ENCODE results near the gene NDUFAF8.
"Not testable (repeated sequence)": the region's sequence is repeated elsewhere in the genome, so short reads cannot be mapped to it uniquely, and the experiment has no call there.

Gene NDUFAF8

GRCh38 chr17:81222906-81223761 lies 16.0 kb upstream of the NDUFAF8 start, which contains the start of gene CEP131:
Gene CEP131 (minus strand): TSS chr17:81222965. CDS start chr17:81220056, 2,909 bp downstream.
- DNase-seq (ENCODE audit: low read depth, low spot score), result peak; percentile 97

DNA sequence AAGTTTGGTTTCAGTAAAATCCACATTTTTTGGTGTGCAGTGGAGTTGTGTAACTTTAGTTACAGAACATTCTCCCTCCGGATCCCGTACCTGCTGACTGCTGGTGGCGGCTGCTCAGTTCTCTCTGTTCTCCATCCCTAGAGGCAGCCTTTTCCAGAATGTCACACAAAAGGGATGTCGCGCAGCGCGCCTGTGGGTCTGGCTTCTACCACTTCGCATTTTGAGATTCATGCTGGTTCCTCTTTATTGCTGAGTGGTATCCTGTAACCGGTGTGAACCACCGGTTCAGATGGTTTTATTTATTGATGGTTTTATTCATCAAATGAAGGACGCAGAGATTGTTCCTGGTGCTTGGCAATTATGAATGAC lies 15.4 kb upstream of the NDUFAF8 start:
- DNase-seq (ENCODE audit: low read depth, low spot score), result no peak

DNA sequence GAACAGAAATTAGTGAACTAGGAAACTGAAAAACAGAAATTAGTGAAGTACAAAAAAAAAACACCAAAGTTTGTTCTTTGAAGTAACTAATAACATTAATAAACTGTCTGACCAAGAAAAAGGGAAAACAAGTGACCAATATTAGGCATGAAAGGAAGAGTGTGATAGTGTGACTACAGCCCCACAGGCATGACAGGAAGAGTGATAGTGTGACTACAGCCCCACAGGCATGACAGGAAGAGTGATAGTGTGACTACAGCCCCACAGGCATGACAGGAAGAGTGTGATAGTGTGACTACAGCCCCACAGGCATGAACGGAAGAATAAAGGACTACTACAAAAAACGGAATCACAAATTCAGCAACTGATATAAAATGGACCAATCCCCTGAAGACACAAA lies 11.5 kb upstream of the NDUFAF8 start:
- DNase-seq (ENCODE audit: low read depth, low spot score), result not testable (repeated sequence)

DNA sequence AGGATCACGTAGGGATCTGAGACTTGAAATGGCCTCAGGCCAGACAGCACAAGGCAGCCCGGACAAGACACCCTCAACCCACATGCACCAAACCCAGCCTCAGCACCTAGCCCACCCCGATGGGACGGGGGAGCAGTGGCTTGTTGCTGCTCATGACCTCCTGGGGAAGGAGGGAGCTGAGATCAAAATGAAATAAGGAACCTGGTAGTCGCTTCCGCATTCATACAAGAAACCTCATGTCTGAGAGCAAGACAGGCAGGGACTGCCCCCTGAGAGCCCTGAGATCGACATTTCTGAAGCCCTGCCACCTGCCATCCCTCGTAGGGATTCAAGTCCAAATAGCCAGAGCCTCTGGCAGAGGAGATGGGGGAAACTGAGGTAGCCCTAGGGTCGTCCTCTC lies 10.7 kb upstream of the NDUFAF8 start:
- no peak for DNase-seq (ENCODE audit: low read depth, low spot score)

- no peak for DNase-seq (ENCODE audit: low read depth, low spot score)
These were observed 10.1 kb upstream of the NDUFAF8 start for GRCh38 chr17:81228834-81229665.

DNA sequence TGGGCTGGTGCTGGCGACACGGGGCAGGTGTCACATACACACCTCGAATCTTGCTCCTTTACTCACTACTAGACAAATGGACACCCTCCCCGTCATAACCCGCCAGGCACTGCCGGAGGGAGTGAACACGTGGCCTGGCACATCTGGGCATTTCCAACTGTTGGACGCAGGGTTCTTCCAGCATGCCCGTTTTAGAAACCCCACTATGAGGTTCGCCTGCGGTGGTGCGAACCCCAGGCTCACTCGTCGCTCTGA lies 9.5 kb upstream of the NDUFAF8 start:
- no peak for DNase-seq (ENCODE audit: low read depth, low spot score)

- DNase-seq (ENCODE audit: low read depth, low spot score), result no peak
These were observed 8.9 kb upstream of the NDUFAF8 start for GRCh38 chr17:81230043-81230820.

- DNase-seq (ENCODE audit: low read depth, low spot score), result no peak
These were observed 7.9 kb upstream of the NDUFAF8 start for GRCh38 chr17:81231121-81231645.

GRCh38 chr17:81231766-81232581 lies 7.1 kb upstream of the NDUFAF8 start:
- no peak for DNase-seq (ENCODE audit: low read depth, low spot score)

- no peak for DNase-seq (ENCODE audit: low read depth, low spot score)
These were observed 6.4 kb upstream of the NDUFAF8 start for GRCh38 chr17:81232616-81233241.

GRCh38 chr17:81233316-81233715 lies 5.8 kb upstream of the NDUFAF8 start:
- DNase-seq (ENCODE audit: low read depth, low spot score), result no peak

DNA sequence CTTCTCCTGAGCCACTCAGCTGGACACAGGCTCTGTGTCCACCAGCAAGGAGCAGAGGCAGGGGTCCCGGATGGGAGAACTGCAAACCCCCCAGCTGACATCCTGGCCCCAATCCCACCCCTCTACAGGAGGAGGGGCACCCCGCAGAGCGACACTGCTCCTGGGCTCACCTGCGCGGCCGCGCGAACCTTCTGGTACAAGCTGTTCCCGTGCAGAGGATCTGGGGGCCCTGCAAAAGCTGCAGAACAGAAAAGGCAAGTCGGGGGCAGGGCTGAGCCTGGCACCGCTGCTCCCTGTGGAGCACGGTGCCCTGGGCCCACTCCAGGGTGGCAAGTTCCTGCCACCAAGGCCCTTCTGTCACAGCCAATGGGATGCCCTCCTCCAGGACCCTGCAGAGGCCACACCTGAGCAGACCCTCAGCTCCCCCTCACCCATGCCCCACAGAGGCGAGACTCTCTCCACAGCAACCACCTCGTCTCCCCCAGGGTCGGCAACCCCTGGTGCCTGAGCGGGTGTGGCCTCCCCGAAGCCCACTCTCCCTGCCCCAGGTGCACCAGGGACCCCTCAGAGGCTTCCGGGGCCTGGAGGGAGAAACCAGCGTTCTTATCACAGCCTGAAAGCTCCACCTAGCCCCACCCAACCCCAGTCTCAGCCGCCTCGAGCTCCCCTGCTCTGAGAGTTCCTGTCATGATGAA lies 5.2 kb upstream of the NDUFAF8 start:
- no peak for DNase-seq (ENCODE audit: low read depth, low spot score)

- no peak for DNase-seq (ENCODE audit: low read depth, low spot score)
These were observed 4.6 kb upstream of the NDUFAF8 start for GRCh38 chr17:81234506-81234855.

- DNase-seq (ENCODE audit: low read depth, low spot score), result no peak
These were observed 3.9 kb upstream of the NDUFAF8 start for GRCh38 chr17:81234940-81235821.

DNA sequence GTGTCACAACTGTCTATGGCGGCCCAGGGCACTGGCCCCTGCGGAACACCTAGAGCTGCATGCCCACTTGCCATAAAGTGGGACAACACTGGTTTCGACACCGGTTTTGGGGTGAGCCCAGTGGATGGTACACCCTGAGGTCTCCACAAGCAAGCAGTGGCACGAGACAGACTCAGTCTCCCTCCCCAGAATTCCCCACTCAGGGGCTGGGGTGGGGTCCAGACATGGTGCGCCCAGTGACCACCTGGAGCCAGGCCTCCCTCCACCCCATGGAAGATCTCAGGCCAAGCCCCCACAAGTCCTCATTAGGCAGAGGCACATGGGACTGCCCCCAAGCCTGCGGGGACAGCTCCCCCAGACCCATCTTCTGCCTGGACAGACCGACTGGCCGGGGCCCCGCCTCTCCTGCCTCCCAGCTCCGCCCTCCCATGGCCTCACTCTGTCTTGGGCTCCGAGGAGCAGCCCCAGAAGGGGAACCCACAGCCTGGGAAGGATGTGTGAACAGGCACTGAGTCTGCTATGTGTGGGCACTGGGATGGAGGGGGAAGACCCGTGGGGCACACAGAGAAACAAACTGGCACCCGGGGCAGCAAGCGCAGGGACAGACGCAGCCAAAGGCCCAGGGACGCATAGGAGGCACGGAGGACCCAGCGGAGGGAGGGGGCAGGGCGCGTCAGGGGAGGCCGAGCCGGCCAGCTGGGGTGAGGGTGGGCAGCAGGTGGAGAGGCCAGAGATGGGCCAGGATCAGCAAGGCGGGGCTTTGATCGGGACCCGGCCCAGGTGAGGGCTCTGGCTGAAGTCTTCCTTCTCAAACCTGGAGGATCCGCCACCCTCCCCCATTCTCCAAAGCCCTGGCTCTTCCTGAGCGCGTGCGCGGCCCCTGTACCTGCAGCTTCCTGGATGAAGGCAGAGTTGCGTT lies 3.0 kb upstream of the NDUFAF8 start:
- no peak for DNase-seq (ENCODE audit: low read depth, low spot score)

DNA sequence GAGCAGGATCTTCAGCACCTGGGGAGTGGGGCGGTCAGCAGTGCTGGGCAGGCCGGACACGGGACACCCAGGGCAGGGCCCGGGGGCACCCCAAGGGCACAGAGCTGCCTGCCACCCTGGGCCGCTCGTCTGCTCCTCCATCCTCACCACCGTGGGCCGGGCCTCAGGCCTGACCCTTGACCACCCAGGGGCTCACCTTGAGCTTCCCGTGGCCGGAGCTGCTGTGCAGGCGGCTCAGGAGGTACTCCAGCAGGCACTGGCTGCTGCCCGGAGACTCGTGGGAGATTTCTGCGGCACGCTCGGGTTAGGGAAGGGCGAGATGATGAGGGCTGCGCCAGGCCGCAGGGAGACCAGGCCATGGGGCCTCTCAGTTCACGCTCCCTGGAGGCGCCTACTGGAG lies 2.3 kb upstream of the NDUFAF8 start:
- no peak for DNase-seq (ENCODE audit: low read depth, low spot score)

GRCh38 chr17:81237591-81238489 lies 1.3 kb upstream of the NDUFAF8 start:
- DNase-seq (ENCODE audit: low read depth, low spot score), result no peak
